Measurements from ENCODE around the gene C13orf46. TPM values are rescaled to one million over a fixed set of nuclear protein-coding genes. Genes with fewer than 3 reads are reported as not detected.
"Not testable (repeated sequence)": the region's sequence is repeated elsewhere in the genome, so short reads cannot be mapped to it uniquely, and the experiment has no call there.

The C13orf46 gene
- polyA plus RNA-seq, 3 donors from 2014 or later = 0.07 to 1.1 TPM; not detected in 1

DNA sequence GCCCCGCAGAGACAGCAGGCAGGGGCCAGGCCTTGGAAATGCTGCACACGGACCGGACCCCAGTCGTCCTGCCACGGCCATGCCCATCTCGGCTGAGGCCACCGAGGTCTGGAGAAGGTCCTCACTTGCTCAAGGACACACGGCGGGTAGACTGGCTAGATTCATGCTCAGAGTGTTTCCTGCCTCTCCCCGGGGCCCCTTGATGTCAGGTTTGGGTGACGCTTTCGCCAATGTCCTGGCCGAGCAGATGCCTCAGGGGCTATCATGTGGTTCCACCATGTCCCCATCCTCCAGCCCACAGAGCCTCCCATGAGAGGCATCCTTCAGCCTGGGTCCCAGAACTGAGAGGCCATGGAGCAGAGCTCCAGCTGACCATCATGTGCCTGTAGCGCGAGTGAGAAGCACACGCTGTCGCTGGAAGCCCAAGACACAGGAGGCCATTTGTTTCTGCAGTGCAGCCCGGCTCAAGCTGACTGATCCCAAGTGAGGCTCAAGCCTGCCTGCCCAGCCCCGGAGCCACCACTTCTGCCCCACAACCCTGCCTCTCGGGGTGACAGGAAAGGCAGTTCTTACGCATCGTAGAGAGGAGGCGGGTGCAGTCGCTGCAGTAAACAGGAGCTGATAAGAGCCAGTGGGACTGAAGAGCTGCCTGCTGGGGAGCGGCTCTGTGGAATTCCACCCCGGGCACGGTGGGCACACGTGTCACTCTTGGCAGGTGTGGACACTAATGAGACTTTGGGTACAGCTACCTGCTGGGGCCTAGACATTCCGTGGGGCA, 56.1 kb downstream of the C13orf46 start:
- H3K4me3 Mint-ChIP-seq = no peak overlapping the region
- no peak overlapping the region for H3K27ac Mint-ChIP-seq
- peaks cover 0 to 8% (median 0%) of the 10 kb centered on the region in 3 donors for H3K36me3 Mint-ChIP-seq
- DNase-seq = no peak
- H3K27me3 Mint-ChIP-seq (ENCODE audit: low read depth in 3 of 3) = peaks cover 2 to 25% (median 18%) of the 10 kb centered on the region in 3 donors
- H3K9me3 Mint-ChIP-seq = peaks cover 4 to 9% (median 8%) of the 10 kb centered on the region in 6 donors
- H3K4me1 Mint-ChIP-seq = no peaks in the 10 kb centered on the region

DNA sequence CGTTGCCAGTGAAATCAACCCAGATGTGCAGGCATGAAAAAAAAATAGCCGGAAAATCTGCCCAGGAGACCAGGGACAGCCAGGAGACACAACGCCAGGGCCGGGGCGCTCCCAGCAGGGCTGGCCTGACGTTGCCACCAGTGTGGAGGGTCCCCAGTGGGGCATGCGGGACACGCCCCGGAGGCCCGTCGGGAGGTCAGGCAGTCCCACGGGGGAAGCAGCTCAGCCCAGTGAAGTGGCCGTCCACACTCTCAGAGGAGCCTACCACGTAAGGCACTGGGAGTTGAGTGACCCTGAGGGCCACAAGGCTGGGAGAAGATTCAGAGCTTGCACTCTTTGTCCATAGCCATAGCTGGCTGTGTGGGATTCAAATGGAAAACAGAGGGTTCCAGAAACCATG, 56.8 kb downstream of the C13orf46 start:
- H3K4me3 Mint-ChIP-seq = no peak overlapping the region
- H3K4me1 Mint-ChIP-seq = no peaks in the 10 kb centered on the region
- H3K36me3 Mint-ChIP-seq = peaks cover 0 to 8% (median 0%) of the 10 kb centered on the region in 3 donors
- H3K27me3 Mint-ChIP-seq (ENCODE audit: low read depth in 3 of 3) = peaks cover 6 to 30% (median 20%) of the 10 kb centered on the region in 3 donors
- peaks cover 5 to 13% (median 8%) of the 10 kb centered on the region in 6 donors for H3K9me3 Mint-ChIP-seq
- no peak for DNase-seq
- no peak overlapping the region for H3K27ac Mint-ChIP-seq

DNA sequence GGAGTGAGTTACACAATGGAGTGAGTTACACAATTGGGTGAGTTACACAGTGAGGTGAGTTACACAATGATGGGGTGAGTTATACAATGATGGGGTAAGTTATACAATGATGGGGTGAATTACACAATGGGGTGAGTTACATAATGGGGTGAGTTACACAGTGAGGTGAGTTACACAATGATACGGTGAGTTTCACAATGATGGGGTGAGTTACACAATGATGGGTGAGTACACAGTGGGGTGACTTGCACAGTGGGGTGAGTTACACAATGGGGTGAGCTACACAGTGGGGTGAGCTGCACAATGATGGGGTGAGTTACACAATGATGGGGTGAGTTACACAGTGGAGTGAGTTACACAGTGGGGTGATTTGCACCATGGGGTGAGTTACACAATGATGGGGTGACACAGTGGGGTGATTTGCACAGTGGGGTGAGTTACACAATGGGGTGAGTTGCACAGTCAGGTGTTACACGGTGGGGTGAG, 57.5 kb downstream of the C13orf46 start:
- Mint-ChIP-seq H3K4me3 (no peak overlapping the region), H3K4me1 (no peaks in the 10 kb centered on the region), H3K9me3 (peaks cover 0 to 6% (median 2%) of the 10 kb centered on the region in 6 donors), H3K27ac (no peak overlapping the region), H3K36me3 (peaks cover 0 to 4% (median 0%) of the 10 kb centered on the region in 3 donors), H3K27me3 (ENCODE audit: low read depth in 3 of 3) (peaks cover 6 to 25% (median 14%) of the 10 kb centered on the region in 3 donors)
- DNase-seq = no peak

DNA sequence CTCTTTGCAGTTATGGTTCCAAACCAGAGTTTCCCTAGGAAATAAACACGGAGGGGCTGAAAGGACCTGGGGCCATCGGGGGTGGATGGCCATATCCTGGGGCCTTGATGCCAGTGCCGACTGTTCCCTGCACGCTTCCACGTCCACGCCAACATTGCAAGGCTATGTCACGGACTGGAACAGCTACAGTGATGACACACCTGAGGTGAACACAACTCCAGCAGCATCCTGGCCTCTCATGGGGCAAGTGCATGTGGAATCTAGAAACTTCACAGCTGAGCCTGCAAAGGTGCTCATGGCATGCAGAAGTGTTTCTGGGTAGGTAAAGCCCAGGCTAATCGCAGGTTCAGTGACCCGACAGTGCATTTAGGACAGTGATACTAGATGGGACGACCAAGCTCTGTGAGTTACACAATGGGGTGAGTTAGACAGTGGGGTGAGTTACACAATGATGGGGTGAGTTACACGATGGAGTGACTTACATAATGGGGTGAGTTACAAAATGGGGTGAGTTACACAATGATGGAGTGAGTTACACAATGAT, 58.0 kb downstream of the C13orf46 start:
- Mint-ChIP-seq H3K4me1 (no peaks in the 10 kb centered on the region), H3K36me3 (peaks cover 0 to 4% (median 0%) of the 10 kb centered on the region in 3 donors), H3K27me3 (ENCODE audit: low read depth in 3 of 3) (peaks cover 6 to 28% (median 15%) of the 10 kb centered on the region in 3 donors), H3K9me3 (peaks cover 0 to 6% (median under 1%) of the 10 kb centered on the region in 6 donors), H3K4me3 (no peak overlapping the region), H3K27ac (no peak overlapping the region)
- DNase-seq = no peak

DNA sequence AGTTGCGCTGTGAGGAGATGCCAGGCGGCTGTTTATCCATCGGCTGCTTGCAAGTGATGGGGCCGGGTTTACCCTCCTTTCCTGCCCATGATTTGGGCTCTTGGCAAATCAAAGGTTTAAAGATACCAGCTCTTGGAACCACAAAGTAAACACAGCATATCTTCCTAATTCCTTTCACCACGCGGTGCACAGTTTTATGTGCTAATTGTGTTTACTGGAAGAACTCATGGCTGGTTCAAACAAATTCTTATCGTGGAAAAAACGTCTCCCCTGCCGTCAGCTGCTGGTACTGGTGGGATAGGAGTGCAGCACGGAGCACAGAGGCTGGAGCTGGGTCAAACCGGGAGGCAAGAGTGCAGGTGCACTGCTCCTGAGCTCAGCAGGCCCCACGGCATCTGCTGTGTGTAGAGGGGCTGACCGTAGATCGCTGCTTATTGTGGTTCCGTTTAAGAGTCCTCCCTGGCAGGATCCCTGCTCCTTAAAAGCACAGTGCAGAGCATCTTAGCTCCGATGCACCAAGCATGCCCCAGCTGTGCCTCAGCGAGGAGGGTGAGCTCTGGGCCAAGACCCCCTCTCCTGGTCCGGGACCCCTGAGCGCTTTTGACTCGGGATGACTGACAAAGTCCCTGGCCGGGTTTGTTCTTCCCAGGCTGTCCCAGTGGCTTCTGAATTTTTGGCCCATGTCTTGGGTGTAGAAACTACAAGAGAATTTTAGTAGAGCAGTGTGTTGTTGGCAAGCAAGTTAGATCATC, 58.7 kb downstream of the C13orf46 start:
- Mint-ChIP-seq H3K27me3 (ENCODE audit: low read depth in 3 of 3) (peaks cover 8 to 26% (median 16%) of the 10 kb centered on the region in 3 donors), H3K9me3 (peaks cover 0 to 6% (median under 1%) of the 10 kb centered on the region in 6 donors), H3K27ac (no peak overlapping the region), H3K36me3 (peaks cover 0 to 4% (median 0%) of the 10 kb centered on the region in 3 donors), H3K4me3 (no peak overlapping the region), H3K4me1 (no peaks in the 10 kb centered on the region)
- no peak for DNase-seq

DNA sequence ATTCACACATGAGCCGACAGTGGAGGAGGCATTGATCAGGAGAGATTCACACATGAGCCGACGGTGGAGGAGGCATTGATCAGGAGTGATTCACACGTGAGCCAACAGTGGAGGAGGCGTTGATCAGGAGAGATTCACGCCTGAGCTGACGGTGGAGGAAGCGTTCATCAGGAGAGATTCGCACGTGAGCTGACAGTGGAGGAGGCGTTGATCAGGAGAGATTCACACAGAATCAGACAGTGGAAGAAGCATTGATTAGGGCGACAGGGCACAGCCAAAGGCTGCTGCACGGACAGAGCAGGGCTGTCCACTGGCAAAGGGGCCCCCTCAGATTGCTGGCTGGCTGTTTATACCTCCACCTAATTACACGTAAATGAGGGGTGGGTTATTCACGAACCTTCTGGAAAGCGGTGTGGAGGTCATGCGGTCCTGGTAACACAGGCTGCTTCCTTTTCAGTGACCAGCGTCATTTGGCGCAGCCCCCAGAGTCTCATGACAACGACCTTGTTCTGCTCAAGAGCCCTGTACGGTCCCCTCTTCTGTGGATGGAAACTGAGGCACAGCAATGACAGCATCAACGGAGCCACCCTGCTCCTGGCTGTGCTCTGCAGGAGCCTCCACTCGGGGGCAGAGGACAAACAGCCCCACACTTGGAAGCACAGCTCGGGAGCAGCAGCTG, 59.4 kb downstream of the C13orf46 start:
- peaks cover 0 to 4% (median 0%) of the 10 kb centered on the region in 3 donors for H3K36me3 Mint-ChIP-seq
- DNase-seq = no peak
- peaks cover 8 to 26% (median 16%) of the 10 kb centered on the region in 3 donors for H3K27me3 Mint-ChIP-seq (ENCODE audit: low read depth in 3 of 3)
- no peak overlapping the region for H3K27ac Mint-ChIP-seq
- no peak overlapping the region for H3K4me3 Mint-ChIP-seq
- H3K9me3 Mint-ChIP-seq = peaks cover 0 to 6% (median under 1%) of the 10 kb centered on the region in 6 donors
- H3K4me1 Mint-ChIP-seq = no peaks in the 10 kb centered on the region

DNA sequence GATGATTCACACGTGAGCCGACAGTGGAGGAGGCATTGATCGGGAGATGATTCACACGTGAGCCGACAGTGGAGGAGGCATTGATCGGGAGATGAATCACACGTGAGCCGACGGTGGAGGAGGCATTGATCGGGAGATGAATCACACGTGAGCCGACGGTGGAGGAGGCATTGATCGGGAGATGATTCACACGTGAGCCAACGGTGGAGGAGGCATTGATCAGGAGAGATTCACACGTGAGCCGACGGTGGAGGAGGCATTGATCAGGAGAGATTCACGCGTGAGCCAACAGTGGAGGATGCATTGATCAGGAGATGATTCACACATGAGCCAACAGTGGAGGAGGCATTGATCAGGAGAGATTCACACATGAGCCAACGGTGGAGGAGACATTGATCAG, 60.0 kb downstream of the C13orf46 start:
- not testable (repeated sequence) for H3K4me3 Mint-ChIP-seq, DNase-seq, H3K27ac Mint-ChIP-seq, H3K36me3 Mint-ChIP-seq, H3K4me1 Mint-ChIP-seq, H3K9me3 Mint-ChIP-seq
- H3K27me3 Mint-ChIP-seq (ENCODE audit: low read depth in 3 of 3) = peaks cover 10 to 32% (median 20%) of the 10 kb centered on the region in 3 donors

DNA sequence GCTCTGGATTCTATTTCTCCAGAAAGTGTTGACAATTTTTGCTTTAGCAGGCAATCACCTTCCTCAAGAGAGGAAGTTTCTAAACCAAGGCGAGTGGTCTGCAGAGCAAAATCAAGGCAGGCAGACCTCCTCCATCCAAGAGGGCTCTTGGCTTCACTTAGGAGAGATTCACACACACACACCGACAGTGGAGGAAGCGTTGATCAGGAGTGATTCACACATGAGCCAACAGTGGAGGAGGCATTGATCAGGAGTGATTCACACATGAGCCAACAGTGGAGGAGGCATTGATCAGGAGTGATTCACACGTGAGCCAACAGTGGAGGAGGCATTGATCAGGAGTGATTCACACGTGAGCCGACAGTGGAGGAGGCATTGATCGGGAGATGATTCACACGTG, 60.5 kb downstream of the C13orf46 start:
- not testable (repeated sequence) for H3K4me1 Mint-ChIP-seq, H3K4me3 Mint-ChIP-seq, H3K36me3 Mint-ChIP-seq, H3K27ac Mint-ChIP-seq, DNase-seq, H3K9me3 Mint-ChIP-seq
- peaks cover 10 to 36% (median 23%) of the 10 kb centered on the region in 3 donors for H3K27me3 Mint-ChIP-seq (ENCODE audit: low read depth in 3 of 3)

DNA sequence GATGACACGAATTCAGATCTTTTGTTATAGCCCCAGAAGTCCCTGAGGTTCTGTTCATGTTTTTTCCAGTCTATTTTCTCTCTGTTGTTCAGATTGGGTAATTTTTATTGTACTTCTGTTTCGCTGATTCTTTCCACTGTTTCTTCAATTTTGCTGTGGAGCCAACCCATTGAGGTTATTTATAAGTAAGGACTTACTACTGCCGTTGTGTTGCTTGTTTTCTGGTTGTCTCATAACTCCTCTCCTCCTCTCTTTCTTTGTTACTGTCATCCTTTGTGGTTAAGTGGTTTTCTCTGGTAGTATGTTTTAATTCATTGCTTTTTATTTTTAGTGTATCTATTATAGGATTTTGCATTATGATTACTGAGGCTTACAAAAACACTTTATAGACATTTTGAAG, 61.3 kb downstream of the C13orf46 start:
- Mint-ChIP-seq H3K4me1 (peaks cover 0 to 1% of the 10 kb centered on the region in 2 donors), H3K4me3 (no peak overlapping the region), H3K36me3 (peaks cover 0 to 4% (median 0%) of the 10 kb centered on the region in 3 donors), H3K9me3 (peaks cover 0 to 6% (median under 1%) of the 10 kb centered on the region in 6 donors), H3K27ac (no peak overlapping the region), H3K27me3 (ENCODE audit: low read depth in 3 of 3) (peaks cover 11 to 41% (median 24%) of the 10 kb centered on the region in 3 donors)
- no peak for DNase-seq

DNA sequence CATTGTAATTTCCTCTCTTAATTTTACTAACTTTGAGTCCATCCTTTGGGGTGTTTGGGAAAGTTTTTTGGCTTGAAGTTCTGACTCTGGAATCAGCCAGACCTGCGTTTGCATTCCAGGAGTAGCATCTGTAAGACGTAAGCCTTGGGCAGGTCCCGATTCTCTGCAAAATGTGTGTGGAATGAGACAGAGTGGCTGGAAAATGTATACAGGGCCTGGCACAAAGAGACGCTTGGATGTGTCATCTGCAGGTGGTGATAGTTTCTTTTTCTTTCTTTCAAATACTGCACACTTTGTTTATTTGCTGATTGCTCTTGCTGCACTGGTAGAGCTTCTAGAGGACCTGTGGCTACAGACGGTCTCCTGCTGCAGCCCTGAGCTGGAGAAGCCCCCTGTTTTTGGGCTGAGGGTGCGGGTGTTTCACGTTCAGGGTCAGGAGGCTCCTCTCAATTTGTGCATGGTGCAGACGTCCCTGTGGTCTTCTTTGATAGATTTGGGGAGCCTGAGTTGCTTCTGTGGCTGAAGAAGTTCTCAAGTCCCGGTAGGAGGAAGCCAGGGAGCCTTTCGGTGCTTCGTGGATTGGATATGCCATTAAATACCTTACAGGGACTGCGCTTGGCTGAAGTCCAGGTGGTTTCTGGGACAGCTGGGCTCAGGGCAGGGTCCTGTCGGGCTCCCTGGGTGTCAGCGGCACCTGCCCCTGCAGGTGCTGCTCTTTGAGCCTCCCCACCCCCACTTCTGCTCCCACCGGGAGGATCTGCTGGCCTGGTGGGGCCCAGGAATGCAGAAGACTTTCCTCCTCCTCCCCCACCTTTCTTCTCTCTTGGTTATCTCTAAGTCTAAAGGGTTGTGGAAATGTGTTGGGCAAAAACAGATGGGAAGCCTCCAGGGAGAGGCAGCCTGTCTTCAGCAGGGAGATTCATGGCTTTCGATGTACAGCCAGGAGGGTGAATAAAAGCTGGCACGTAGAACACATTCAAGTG, 66.0 kb downstream of the C13orf46 start:
- Mint-ChIP-seq H3K36me3 (no peaks in the 10 kb centered on the region), H3K27ac (no peak overlapping the region), H3K4me1 (peaks cover 0 to 1% of the 10 kb centered on the region in 2 donors), H3K27me3 (ENCODE audit: low read depth in 3 of 3) (peaks cover 14 to 35% (median 18%) of the 10 kb centered on the region in 3 donors), H3K4me3 (no peak overlapping the region), H3K9me3 (peaks cover 0 to 6% (median under 1%) of the 10 kb centered on the region in 6 donors)
- DNase-seq = no peak

DNA sequence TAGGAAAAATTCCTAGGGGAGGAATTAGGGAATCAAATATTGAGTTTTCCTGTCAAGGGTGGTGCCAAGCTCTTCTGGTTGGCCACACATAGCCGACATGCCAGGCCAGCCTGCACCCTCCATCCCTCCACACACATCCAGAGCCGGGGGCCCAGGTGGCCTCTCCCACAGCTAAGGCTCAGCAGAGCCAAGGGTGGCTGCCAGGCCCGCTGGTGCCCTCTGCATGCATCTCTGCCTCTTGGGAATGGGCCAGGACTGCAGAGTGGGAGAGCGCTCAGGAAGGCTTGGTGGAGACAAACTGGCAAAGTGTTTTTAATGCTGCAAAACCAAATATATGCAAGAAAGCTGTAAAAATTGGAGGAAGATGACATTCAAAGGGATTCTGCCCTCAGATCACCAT, 67.3 kb downstream of the C13orf46 start:
- H3K27me3 Mint-ChIP-seq (ENCODE audit: low read depth in 3 of 3) = peaks cover 10 to 25% (median 16%) of the 10 kb centered on the region in 3 donors
- peaks cover 0 to 1% of the 10 kb centered on the region in 2 donors for H3K4me1 Mint-ChIP-seq
- H3K9me3 Mint-ChIP-seq = peaks cover 0 to 1% (median 0%) of the 10 kb centered on the region in 6 donors
- no peaks in the 10 kb centered on the region for H3K36me3 Mint-ChIP-seq
- DNase-seq = no peak
- H3K27ac Mint-ChIP-seq = no peak overlapping the region
- H3K4me3 Mint-ChIP-seq = no peak overlapping the region

DNA sequence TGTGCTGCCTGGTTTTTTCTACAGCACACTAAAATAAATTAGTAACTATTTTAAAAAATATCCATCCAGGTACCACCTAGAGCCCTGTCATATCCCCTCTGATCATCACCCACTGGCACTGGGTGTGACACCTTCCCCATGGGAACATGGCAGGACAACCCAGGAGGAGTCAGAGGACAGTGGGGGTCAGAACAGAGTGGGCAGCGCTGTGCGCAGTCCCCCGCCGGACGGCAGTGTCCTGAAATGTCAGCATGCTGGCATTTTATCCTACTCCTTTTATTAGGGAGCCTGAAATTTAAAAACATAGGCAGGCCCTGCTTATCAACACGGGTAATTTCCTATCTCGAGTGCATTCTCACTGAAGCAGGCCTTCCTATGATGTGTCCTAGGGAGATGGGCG, 67.9 kb downstream of the C13orf46 start:
- peaks cover 10 to 22% (median 15%) of the 10 kb centered on the region in 3 donors for H3K27me3 Mint-ChIP-seq (ENCODE audit: low read depth in 3 of 3)
- no peaks in the 10 kb centered on the region for H3K36me3 Mint-ChIP-seq
- DNase-seq = no peak
- H3K27ac Mint-ChIP-seq = no peak overlapping the region
- H3K4me3 Mint-ChIP-seq = no peak overlapping the region
- peaks cover 0 to 1% (median 0%) of the 10 kb centered on the region in 6 donors for H3K9me3 Mint-ChIP-seq
- peaks cover 0 to 1% of the 10 kb centered on the region in 2 donors for H3K4me1 Mint-ChIP-seq

Data from immature natural killer cell (primary cell).